ENCODE data around the gene AP4E1. TPM values are rescaled to one million over a fixed set of nuclear protein-coding genes. Genes with fewer than 3 reads are reported as not detected.

AP4E1 gene
- total and polyA plus RNA-seq, 2 of the 8 experiments (the other 6 are each of a cell fraction or from before 2014, with no cell fraction given) = 1.4 to 10.9 TPM

DNA sequence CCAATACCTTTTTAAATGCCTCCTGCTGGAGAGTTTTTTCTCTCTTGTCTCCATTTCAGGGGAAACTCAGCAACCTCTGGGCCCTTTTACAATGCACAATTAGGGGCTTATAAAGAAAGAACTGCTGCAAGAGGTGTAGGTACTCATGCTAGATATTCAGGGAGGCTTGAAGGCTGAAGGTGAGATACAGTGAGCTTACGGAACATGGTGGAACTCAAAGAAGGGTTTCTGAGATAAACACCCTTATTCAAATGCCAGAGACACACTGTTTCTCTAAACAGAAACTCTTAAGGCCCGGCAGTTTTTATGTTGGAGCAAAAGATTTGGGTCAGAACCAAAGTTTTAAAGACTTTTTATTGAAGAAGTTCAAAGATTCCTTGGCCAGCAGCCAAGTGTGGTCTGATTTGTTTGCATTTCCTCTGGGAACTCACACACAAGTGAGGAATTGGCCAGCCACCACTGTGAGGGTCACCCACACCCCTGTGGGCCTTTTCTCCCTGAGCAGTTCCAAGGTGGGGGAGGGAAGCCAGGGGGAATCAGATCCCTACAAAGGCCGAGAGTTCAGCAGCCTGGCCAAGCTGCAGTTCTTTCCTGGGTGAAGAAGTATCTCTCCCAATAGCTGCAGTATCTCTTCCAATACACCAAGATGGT lies 138.4 kb downstream of the AP4E1 start (continued):
- TF ChIP-seq RFX5 (IDR thresholded peaks at IDR 0.05; ENCODE audit: borderline replicate concordance, low read depth, low read length) = no peak
